IPS-15b (cell line): ENCODE results near the gene VSIG10L.

Experiments used
- H3K27me3 ChIP-seq: one replicate; pipeline ENCODE4 v1.6.1; 2013; ENCODE audit warnings: low read length; ENCODE audit not compliant: control insufficient read depth, insufficient read depth
- H3K36me3 ChIP-seq: one replicate; pipeline ENCODE4 v1.6.1; 2013; ENCODE audit warnings: low read length; ENCODE audit not compliant: control insufficient read depth, insufficient read depth
- H3K4me1 ChIP-seq: one replicate; pipeline ENCODE4 v1.6.1; 2013; ENCODE audit warnings: mild to moderate bottlenecking, low read length; ENCODE audit not compliant: control insufficient read depth, insufficient read depth
- H3K4me3 ChIP-seq: one replicate; pipeline ENCODE4 v1.5.1; 2013; ENCODE audit warnings: low read depth, low read length
- H3K9ac ChIP-seq: one replicate; pipeline ENCODE4 v1.6.1; 2013; ENCODE audit warnings: low read depth, mild to moderate bottlenecking, low read length
- H3K9me3 ChIP-seq: one replicate; pipeline ENCODE4 v1.6.1; 2013; ENCODE audit warnings: mild to moderate bottlenecking, low read length; ENCODE audit not compliant: control insufficient read depth, insufficient read depth

The VSIG10L gene

GRCh38 chr19:51341976-51342580 is at the start of gene VSIG10L:
Gene VSIG10L, minus strand, starts transcription at chr19:51342139. Its CDS starts 15 bp downstream, at chr19:51342124.
- H3K36me3 ChIP-seq = no peaks in the 10 kb centered on the region
- no peaks in the 10 kb centered on the region for H3K9me3 ChIP-seq
- no peak within 1 kb of the TSS for H3K9ac ChIP-seq
- peak within 1 kb of the TSS; percentile 61 for H3K4me3 ChIP-seq
- peaks cover 9% of the 10 kb centered on the region for H3K27me3 ChIP-seq
- peaks cover 7% of the 10 kb centered on the region for H3K4me1 ChIP-seq

DNA sequence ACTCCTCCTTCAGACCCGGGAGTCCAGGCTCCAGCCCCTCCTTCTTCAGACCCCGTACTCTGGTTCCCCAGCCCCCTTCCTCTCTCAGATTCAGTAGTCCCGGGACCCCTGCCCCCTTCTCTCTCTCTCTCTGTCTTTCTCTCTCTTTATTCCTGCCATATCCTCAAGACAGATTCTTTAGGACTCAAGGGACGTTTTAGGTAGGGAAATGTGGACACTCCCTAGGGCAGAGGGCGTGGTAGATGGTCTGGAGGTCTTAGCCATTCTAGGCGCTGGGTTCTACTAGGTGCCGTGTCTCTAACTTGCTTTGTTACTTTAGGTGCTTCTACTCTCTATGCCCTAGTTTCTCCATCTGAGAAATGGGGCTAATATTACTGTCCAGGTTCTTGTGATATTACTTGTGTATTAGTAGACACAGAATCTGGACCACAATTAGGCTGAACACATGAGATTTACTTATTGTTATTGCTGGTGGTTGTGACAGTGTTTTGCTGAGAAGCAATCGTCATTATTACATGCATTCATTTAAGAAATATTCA is 49.2 kb upstream of the VSIG10L start:
- Histone ChIP-seq H3K4me3 (peak overlapping the region; percentile 52), H3K9me3 (no peaks in the 10 kb centered on the region), H3K4me1 (peaks cover 7% of the 10 kb centered on the region), H3K27me3 (no peaks in the 10 kb centered on the region), H3K9ac (peak overlapping the region; percentile 24), H3K36me3 (no peaks in the 10 kb centered on the region)

DNA sequence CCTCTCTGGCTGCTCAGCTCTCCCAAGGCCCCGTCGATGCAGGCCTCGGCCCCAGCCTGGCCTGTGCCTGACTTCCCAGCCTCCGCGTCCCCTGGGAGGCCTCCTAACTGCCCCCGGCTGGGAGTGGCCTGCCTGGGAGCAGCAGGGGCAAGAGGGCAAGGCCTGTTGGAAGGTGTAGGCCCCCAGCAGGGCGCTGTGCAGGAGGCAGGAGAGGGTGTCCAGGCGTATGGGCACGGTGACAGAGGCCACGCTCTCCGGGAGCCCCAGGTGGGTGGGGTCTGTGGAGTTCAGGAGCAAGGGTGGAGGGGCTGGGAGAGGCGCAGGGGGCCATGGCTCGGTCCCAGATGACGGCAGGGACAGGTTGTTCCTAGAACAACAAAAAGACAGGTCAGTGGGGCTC is 47.2 kb upstream of the VSIG10L start:
- no peak overlapping the region for H3K9ac ChIP-seq
- H3K4me1 ChIP-seq = peaks cover 3% of the 10 kb centered on the region
- H3K27me3 ChIP-seq = no peaks in the 10 kb centered on the region
- no peaks in the 10 kb centered on the region for H3K9me3 ChIP-seq
- no peaks in the 10 kb centered on the region for H3K36me3 ChIP-seq
- H3K4me3 ChIP-seq = no peak overlapping the region

DNA sequence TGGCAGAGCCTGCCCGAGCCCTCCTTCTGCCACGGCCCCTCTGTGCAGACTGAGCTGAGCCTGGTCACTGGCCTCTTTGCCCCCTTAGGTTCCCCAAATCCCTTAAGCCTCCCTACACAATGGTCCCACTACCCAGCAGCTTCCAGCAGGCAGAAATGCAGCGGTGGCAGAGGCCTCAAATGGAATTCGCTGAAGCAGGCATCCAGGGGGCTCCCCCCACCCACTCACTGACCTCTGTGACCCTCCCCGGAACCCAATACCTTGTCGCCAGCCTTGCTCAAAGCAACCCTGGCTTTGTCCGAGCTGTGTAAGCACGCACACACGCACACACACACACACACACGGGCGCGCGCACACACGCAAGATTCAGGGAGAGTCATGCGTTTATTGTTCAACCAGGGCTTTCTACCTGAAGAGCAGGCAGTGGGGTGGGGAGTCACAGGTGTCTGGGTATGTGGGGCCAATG is 46.0 kb upstream of the VSIG10L start, which contains the start of gene LIM2:
Gene LIM2 (minus strand): TSS at position 51 of the 466 bp plus-strand sequence. CDS start 531 bp downstream, outside the sequence.
- peaks cover 3% of the 10 kb centered on the region for H3K4me1 ChIP-seq
- H3K27me3 ChIP-seq = no peaks in the 10 kb centered on the region
- no peak within 1 kb of the TSS for H3K9ac ChIP-seq
- no peaks in the 10 kb centered on the region for H3K36me3 ChIP-seq
- no peak within 1 kb of the TSS for H3K4me3 ChIP-seq
- no peaks in the 10 kb centered on the region for H3K9me3 ChIP-seq

DNA sequence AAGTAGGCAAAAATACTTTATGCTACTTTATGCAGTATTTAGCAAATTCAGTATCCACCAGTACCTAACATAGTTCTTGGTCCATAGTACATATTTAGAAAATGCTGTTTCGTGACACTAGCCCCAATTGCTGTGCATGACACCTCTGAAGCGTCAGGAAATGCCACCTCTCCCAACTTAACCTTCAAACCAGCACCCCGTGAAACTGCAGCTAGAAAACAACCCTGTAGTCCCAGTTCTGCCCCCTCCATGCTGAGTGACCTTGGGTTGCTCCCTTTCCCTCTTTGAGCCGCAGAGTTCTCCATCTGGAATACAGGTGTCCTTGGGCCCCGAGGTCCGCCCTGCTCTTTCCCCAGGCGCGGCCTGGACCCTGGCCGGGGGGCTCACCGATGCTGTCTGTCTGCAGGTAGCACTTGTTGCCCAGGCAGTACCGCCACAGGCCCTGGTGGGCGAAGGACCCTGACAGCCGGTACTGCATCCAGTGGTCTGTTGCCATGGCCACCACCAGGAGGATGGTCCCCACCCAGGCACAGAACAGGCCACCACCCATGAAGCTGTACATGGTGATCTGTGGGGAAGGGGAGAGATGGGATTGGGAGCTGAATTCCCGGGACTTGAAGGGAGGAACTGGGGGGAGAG is 45.1 kb upstream of the VSIG10L start:
- H3K9me3 ChIP-seq = no peaks in the 10 kb centered on the region
- no peaks in the 10 kb centered on the region for H3K27me3 ChIP-seq
- H3K4me1 ChIP-seq = peaks cover 3% of the 10 kb centered on the region
- no peak overlapping the region for H3K4me3 ChIP-seq
- no peaks in the 10 kb centered on the region for H3K36me3 ChIP-seq
- no peak overlapping the region for H3K9ac ChIP-seq

DNA sequence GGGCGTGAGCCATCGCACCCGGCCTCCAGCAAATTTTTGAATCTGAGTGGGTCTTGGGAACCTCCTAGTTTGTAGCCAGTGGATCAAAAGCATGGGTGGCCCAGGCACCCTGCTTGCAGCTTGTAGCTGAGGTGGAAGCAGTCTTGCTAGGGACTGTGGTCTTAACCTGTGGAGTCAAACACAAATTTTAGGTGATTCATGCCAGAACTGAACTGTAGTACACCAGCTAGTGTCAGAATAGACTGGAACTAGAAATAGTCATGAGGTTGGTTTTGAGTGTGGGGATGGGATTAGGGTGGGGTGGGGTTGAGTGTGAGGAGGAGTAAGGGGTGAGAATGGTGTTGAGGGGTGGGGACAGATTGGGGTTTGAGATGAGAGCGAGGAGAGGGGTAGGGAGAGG is 40.1 kb upstream of the VSIG10L start:
- Histone ChIP-seq H3K27me3 (no peaks in the 10 kb centered on the region), H3K4me3 (no peak overlapping the region), H3K36me3 (no peaks in the 10 kb centered on the region), H3K9me3 (no peaks in the 10 kb centered on the region), H3K4me1 (no peaks in the 10 kb centered on the region), H3K9ac (no peak overlapping the region)

GRCh38 chr19:51380379-51380778 is 38.4 kb upstream of the VSIG10L start:
- Histone ChIP-seq H3K4me3 (no peak overlapping the region), H3K4me1 (no peaks in the 10 kb centered on the region), H3K9me3 (no peaks in the 10 kb centered on the region), H3K36me3 (no peaks in the 10 kb centered on the region), H3K27me3 (no peaks in the 10 kb centered on the region), H3K9ac (no peak overlapping the region)

DNA sequence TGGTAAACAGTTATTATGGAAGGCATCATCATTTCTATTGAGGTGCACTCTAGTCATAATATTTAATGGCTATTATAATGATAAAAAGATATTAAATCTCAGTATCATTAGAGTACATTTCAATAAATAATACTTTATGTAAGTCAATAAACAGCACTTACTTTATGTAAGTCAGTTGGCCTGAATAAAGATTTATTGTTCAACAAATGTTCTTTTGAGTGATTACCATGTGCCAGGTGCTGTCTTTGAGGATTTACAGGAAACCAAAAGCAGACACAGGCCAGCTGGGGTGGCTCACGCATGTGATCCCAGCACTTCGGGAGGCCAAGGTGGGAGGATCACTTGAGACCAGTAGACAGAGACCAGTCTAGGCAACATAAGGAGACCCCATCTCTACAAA is 35.5 kb upstream of the VSIG10L start:
- Histone ChIP-seq H3K4me1 (no peaks in the 10 kb centered on the region), H3K4me3 (no peak overlapping the region), H3K9me3 (no peaks in the 10 kb centered on the region), H3K27me3 (no peaks in the 10 kb centered on the region), H3K36me3 (no peaks in the 10 kb centered on the region), H3K9ac (no peak overlapping the region)

GRCh38 chr19:51375504-51376221 is 33.7 kb upstream of the VSIG10L start:
- Histone ChIP-seq H3K4me1 (no peaks in the 10 kb centered on the region), H3K9me3 (no peaks in the 10 kb centered on the region), H3K36me3 (no peaks in the 10 kb centered on the region), H3K9ac (no peak overlapping the region), H3K4me3 (no peak overlapping the region), H3K27me3 (peaks cover 2% of the 10 kb centered on the region)

- Histone ChIP-seq H3K27me3 (peaks cover 2% of the 10 kb centered on the region), H3K36me3 (no peaks in the 10 kb centered on the region), H3K4me3 (no peak within 1 kb of the TSS), H3K4me1 (no peaks in the 10 kb centered on the region), H3K9ac (no peak within 1 kb of the TSS), H3K9me3 (no peaks in the 10 kb centered on the region)
Measured at GRCh38 chr19:51372649-51373504, 30.9 kb upstream of the VSIG10L start, which contains the start of gene NKG7. Gene NKG7, minus strand, starts transcription at chr19:51372654. Its CDS starts 119 bp downstream, at chr19:51372535.

DNA sequence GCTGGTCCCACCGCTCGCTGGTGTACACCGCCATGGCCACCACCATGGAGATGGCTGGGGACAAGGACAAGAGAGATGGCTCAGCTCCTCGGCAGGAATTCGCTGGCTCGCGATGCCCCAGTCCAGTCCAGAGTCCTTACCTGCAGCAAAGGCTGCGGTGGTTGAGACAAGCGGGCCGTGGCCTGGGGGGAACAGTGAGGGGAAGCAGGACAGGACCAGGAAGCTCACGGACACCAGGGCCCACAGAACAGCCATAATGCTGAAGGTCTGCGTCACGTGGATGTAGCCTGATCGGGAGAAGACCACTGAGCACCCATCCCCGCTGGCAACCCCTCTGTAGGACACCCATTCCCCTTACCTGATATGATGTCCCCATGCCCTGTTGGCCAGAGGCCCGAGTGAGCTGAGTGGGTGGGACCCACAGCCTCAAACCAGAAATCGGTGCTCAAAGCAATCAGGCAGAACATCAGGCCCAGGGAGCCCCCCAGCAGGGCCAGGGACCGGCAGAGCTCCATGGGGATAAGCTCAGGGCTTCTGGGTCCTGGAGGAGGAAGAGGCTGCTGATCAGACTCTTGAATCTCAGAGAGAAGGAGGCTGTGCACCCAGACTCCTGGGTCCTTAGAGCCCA is 30.2 kb upstream of the VSIG10L start:
- Histone ChIP-seq H3K27me3 (peaks cover 2% of the 10 kb centered on the region), H3K4me1 (no peaks in the 10 kb centered on the region), H3K9ac (no peak overlapping the region), H3K4me3 (no peak overlapping the region), H3K9me3 (no peaks in the 10 kb centered on the region), H3K36me3 (no peaks in the 10 kb centered on the region)
